SU-DHL-6 (cell line): ENCODE measurements around the gene SCRG1.

Source experiments
- H2AFZ ChIP-seq: fragments of 200-600 bp; sonication (generic); 2 replicates; pipeline ENCODE4 v1.6.1; 2014; ENCODE audit warnings: low read depth, mild to moderate bottlenecking, moderate library complexity, mixed read lengths, antibody characterized with exemption, low read length; ENCODE audit not compliant: severe bottlenecking
- H3F3A ChIP-seq: fragments of 200-600 bp; shearing (Covaris generic); 2 replicates; pipeline ENCODE4 v1.6.0; 2016; ENCODE audit warnings: antibody characterized with exemption, mild to moderate bottlenecking; ENCODE audit not compliant: insufficient read depth
- H3K27ac ChIP-seq: fragments of 200-600 bp; sonication (generic); 2 replicates; pipeline ENCODE4 v1.5.1; 2016; ENCODE audit warnings: low read depth, mild to moderate bottlenecking, low read length, moderate library complexity, mixed read lengths
- H3K27me3 ChIP-seq: fragments of 200-600 bp; sonication (generic), shearing (Covaris generic); 2 replicates; pipeline ENCODE4 v1.6.0; 2014; ENCODE audit warnings: mild to moderate bottlenecking, low read length
- H3K36me3 ChIP-seq: fragments of 200-600 bp; sonication (generic); 2 replicates; pipeline ENCODE4 v1.6.1; 2014; ENCODE audit warnings: mild to moderate bottlenecking, low read length, mixed read lengths
- H3K4me2 ChIP-seq: fragments of 300-600, 200-600 bp; shearing (Covaris generic), sonication (generic); 2 replicates; pipeline ENCODE4 v1.6.0; 2014; ENCODE audit warnings: low read length, low read depth, mild to moderate bottlenecking; ENCODE audit not compliant: poor library complexity, severe bottlenecking
- H3K4me3 ChIP-seq: fragments of 200-600 bp; sonication (generic); 2 replicates; pipeline ENCODE4 v1.5.1; 2014; ENCODE audit warnings: antibody characterized with exemption, low read length, mild to moderate bottlenecking, mixed read lengths; ENCODE audit not compliant: insufficient read depth, poor library complexity, severe bottlenecking
- H3K79me2 ChIP-seq: fragments of 200-600 bp; sonication (generic); 2 replicates; pipeline ENCODE4 v1.6.1; 2014; ENCODE audit warnings: mild to moderate bottlenecking, low read length, moderate library complexity; ENCODE audit not compliant: insufficient read depth
- H3K9ac ChIP-seq: fragments of 200-600 bp; sonication (generic); 2 replicates; pipeline ENCODE4 v1.7.0; 2014; ENCODE audit warnings: mild to moderate bottlenecking, low read length
- H3K9me2 ChIP-seq: fragments of 200-600 bp; sonication (generic); replicated peaks from 2 replicates; pipeline ENCODE4 v1.6.1; 2014; ENCODE audit warnings: low read length; ENCODE audit not compliant: insufficient read depth
- H3K9me3 ChIP-seq: fragments of 200-600 bp; sonication (generic); 2 replicates; pipeline ENCODE4 v1.6.1; 2014; ENCODE audit warnings: low read length, mixed read lengths; ENCODE audit not compliant: insufficient read depth
- H4K20me1 ChIP-seq: fragments of 200-600 bp; sonication (generic); 2 replicates; pipeline ENCODE4 v1.6.1; 2014; ENCODE audit warnings: low read depth, mild to moderate bottlenecking, antibody characterized with exemption, low read length, moderate library complexity, mixed read lengths
- EZH2phosphoT487 ChIP-seq: fragments of 200-600 bp; sonication (generic), shearing (Covaris generic); conservative IDR thresholded peaks from 2 replicates; pipeline ENCODE4 v1.6.1; 2018; ENCODE audit warnings: mild to moderate bottlenecking, antibody characterized with exemption, low read length, moderate library complexity, mixed read lengths
- TF ChIP-seq, protein P1 (sequence below): fragments of 200-600 bp; sonication (generic); IDR thresholded peaks from one replicate; pipeline ENCODE4 v1.5.1; 2017; ENCODE audit warnings: antibody characterized with exemption, mild to moderate bottlenecking, low read length, moderate library complexity; ENCODE audit not compliant: insufficient read depth, poor library complexity, severe bottlenecking

The SCRG1 gene

DNA sequence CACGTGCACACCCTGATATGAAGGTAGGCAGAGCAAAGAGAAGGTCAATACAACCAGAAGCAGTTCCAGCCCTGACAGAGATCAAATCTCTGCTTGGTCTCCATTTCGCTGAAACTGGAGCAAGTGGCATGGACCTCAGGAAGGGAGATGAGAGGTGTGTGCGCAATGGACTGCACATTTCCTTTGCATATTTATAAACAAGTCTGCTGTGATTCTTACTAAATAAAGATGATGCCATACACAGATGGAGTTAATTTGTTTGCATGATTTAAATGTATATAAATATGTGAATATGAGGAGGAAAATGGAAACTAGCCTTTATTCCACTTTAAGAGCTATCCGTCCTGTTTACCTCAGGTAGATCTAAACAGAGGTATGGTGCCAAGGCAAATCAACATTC lies 2.1 kb upstream of the SCRG1 start:
- no peak overlapping the region for H3K4me2 ChIP-seq

DNA sequence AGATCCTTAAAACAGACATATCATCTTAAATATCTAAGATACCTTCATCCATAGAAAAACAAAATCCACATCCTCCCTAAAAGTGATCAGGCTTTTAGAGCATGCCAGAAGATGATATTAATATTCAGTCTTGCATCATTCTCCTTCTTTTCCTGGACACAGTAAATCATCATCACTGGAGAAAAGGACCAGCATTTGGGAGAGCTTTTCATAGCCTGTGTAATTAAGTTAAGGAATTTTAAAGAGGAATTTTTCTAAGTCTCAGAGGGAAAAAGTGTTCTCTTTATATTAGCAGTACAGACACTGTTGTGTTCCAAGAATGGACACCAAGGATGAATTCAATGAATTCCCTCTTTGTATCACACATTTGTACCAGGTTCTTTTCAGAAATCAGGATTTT lies 696 bp downstream of the SCRG1 start:
- no peaks in the 10 kb centered on the region for H3F3A ChIP-seq
- no peak overlapping the region for H3K4me2 ChIP-seq
- no peaks in the 10 kb centered on the region for H3K9me3 ChIP-seq
- no peaks in the 10 kb centered on the region for H4K20me1 ChIP-seq
- H3K36me3 ChIP-seq, result no peaks in the 10 kb centered on the region; the same call in 1 of the 2 replicates
- H3K27ac ChIP-seq, result no peak overlapping the region
- H3K79me2 ChIP-seq, result no peaks in the 10 kb centered on the region
- no peak overlapping the region for H3K4me3 ChIP-seq
- H3K9ac ChIP-seq, result no peak overlapping the region
- H2AFZ ChIP-seq, result no peak overlapping the region
- no peaks in the 10 kb centered on the region for H3K27me3 ChIP-seq
- TF ChIP-seq, protein P1, sequence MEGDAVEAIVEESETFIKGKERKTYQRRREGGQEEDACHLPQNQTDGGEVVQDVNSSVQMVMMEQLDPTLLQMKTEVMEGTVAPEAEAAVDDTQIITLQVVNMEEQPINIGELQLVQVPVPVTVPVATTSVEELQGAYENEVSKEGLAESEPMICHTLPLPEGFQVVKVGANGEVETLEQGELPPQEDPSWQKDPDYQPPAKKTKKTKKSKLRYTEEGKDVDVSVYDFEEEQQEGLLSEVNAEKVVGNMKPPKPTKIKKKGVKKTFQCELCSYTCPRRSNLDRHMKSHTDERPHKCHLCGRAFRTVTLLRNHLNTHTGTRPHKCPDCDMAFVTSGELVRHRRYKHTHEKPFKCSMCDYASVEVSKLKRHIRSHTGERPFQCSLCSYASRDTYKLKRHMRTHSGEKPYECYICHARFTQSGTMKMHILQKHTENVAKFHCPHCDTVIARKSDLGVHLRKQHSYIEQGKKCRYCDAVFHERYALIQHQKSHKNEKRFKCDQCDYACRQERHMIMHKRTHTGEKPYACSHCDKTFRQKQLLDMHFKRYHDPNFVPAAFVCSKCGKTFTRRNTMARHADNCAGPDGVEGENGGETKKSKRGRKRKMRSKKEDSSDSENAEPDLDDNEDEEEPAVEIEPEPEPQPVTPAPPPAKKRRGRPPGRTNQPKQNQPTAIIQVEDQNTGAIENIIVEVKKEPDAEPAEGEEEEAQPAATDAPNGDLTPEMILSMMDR, result no peak
- no peak for TF ChIP-seq EZH2phosphoT487
- H3K9me2 ChIP-seq, result no peaks in the 10 kb centered on the region

More for the DNA sequence above, 2.1 kb upstream of the SCRG1 start:
- no peaks in the 10 kb centered on the region for H3K36me3 ChIP-seq
- no peak overlapping the region for H3K27ac ChIP-seq
- H3K9ac ChIP-seq, result no peak overlapping the region
- no peak overlapping the region for H2AFZ ChIP-seq
- H4K20me1 ChIP-seq, result no peaks in the 10 kb centered on the region
- TF ChIP-seq, protein P1, result no peak
- no peak for TF ChIP-seq EZH2phosphoT487
- H3K9me3 ChIP-seq, result no peaks in the 10 kb centered on the region
- H3K27me3 ChIP-seq, result no peaks in the 10 kb centered on the region
- H3K4me3 ChIP-seq, result no peak overlapping the region
- H3K79me2 ChIP-seq, result no peaks in the 10 kb centered on the region
- no peaks in the 10 kb centered on the region for H3K9me2 ChIP-seq
- no peaks in the 10 kb centered on the region for H3F3A ChIP-seq

DNA sequence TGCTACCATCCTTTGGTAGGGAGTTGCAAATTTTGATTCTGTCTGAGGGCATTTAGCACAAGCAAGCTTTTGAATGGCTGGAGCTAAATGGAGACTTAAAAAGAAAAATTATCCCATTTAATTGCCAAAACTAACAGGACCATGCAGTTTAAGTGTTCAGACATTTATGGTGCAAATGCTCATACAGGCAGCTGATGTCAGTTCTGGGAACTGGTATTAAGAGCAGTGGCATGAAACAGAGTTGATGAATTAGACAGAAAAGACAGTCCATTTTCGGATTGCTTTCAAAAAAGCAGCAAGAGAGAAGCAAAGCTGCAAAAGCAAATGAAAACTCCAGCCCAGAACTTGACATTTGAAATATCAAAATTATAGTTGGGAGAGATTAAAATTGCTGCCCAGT lies 1.3 kb downstream of the SCRG1 start:
- no peaks in the 10 kb centered on the region for H3K9me2 ChIP-seq
- no peaks in the 10 kb centered on the region for H4K20me1 ChIP-seq
- no peak overlapping the region for H3K9ac ChIP-seq
- TF ChIP-seq, protein P1, result no peak
- no peak for TF ChIP-seq EZH2phosphoT487
- no peak overlapping the region for H3K27ac ChIP-seq
- no peaks in the 10 kb centered on the region for H3K9me3 ChIP-seq
- H3K36me3 ChIP-seq, result no peaks in the 10 kb centered on the region; the same call in 1 of the 2 replicates
- no peak overlapping the region for H2AFZ ChIP-seq
- H3K4me3 ChIP-seq, result no peak overlapping the region
- H3K4me2 ChIP-seq, result no peak overlapping the region
- no peaks in the 10 kb centered on the region for H3F3A ChIP-seq
- no peaks in the 10 kb centered on the region for H3K27me3 ChIP-seq
- H3K79me2 ChIP-seq, result no peaks in the 10 kb centered on the region
